Esophagus muscularis mucosa (tissue), 4 donors: ENCODE results near the gene MALSU1.

Experiments
- CTCF ChIP-seq, 3 experiments: fragments of 200-600 bp in 2 of 3; fragments of 450-650 bp in 1 of 3; sonication (generic) in 2 of 3; IDR thresholded peaks; one replicate each; pipeline ENCODE4 v1.5.1; 2017 to 2019; ENCODE audit warnings: antibody characterized with exemption in 3 of 3, mild to moderate bottlenecking in 2 of 3, moderate library complexity in 1 of 3
- EP300 ChIP-seq: sonication (generic); formaldehyde crosslinking; IDR thresholded peaks from one replicate; pipeline ENCODE4 v1.6.1; 2017; ENCODE audit warnings: antibody characterized with exemption
- POLR2A ChIP-seq: fragments of 450-650 bp; IDR thresholded peaks from one replicate; pipeline ENCODE4 v1.6.1; 2017; ENCODE audit warnings: antibody characterized with exemption, moderate library complexity, mild to moderate bottlenecking, low read depth
- POLR2AphosphoS5 ChIP-seq, 2 donors: sonication (generic); formaldehyde crosslinking; IDR thresholded peaks; one replicate each; pipeline ENCODE4 v1.6.1; 2017; ENCODE audit warnings: antibody characterized with exemption in 2 of 2

- TF ChIP-seq CTCF (IDR thresholded peaks at IDR 0.05): no peak
- no peak for TF ChIP-seq POLR2A
- TF ChIP-seq POLR2AphosphoS5 (IDR thresholded peaks at IDR 0.05): no peak
- TF ChIP-seq EP300: no peak
These were observed 36.5 kb downstream of the MALSU1 start for GRCh38 chr7:23335621-23336020.
